Activated B cell treated with CpG ODN at 0.5 μM for 24 hours (primary cell): ENCODE data around the gene PHACTR2. TPM values are rescaled to one million over a fixed set of nuclear protein-coding genes. Genes with fewer than 3 reads are reported as not detected.

ENCODE experiments used
- ATAC-seq: fragments of 200-7000 bp; cut with Tn5 transposase; one replicate; pipeline ENCODE4 v1.10.0; 2021; ENCODE audit warnings: low read depth, mild to moderate bottlenecking, moderate library complexity
- CTCF ChIA-PET: fragments of 350-600 bp; sonication (Branson Sonifier 250); formaldehyde crosslinking; loops from one replicate; lab custom pipeline; 2021; ENCODE audit warnings: antibody characterized with exemption; lab: Charles Lee
- POLR2A ChIA-PET: fragments of 350-600 bp; sonication (Branson Sonifier 250); formaldehyde crosslinking; loops from one replicate; lab custom pipeline; 2021; ENCODE audit warnings: antibody characterized with exemption; lab: Charles Lee
- DNase-seq: peaks from one replicate; pipeline ENCODE4 v3.0.0; 2022
- H3K27ac Mint-ChIP-seq: one replicate; pipeline ENCODE4 v1.8.0; 2020; ENCODE audit warnings: mixed read lengths
- H3K27me3 Mint-ChIP-seq: one replicate; pipeline ENCODE4 v1.8.0; 2021; ENCODE audit warnings: mixed read lengths
- H3K36me3 Mint-ChIP-seq: one replicate; pipeline ENCODE4 v1.8.0; 2021; ENCODE audit warnings: low read depth, mixed read lengths
- H3K4me1 Mint-ChIP-seq: one replicate; pipeline ENCODE4 v1.8.0; 2021; ENCODE audit warnings: mixed read lengths
- H3K4me3 Mint-ChIP-seq: one replicate; pipeline ENCODE4 v1.8.0; 2020; ENCODE audit warnings: mild to moderate bottlenecking, mixed read lengths
- H3K9me3 Mint-ChIP-seq: one replicate; pipeline ENCODE4 v1.8.0; 2020; ENCODE audit warnings: mixed read lengths
- intact Hi-C: fragments of 100-400 bp; cut with micrococcal nuclease; formaldehyde crosslinking; loops from one replicate; pipeline ENCODE4 v1.15.1; 2024
- total RNA-seq: library from RNA; stranded (reverse); gene quantifications from 2 replicates; pipeline ENCODE4 v1.2.3, GENCODE V29; 2022
- TF ChIP-seq, protein P1 (sequence below): fragments of 200-600 bp; IDR thresholded peaks from one replicate; pipeline ENCODE4 v1.8.0; 2022; ENCODE audit warnings: antibody characterized with exemption, mild to moderate bottlenecking

Gene PHACTR2
- total RNA-seq, 1 donor from 2014 or later: 11.7 TPM

DNA sequence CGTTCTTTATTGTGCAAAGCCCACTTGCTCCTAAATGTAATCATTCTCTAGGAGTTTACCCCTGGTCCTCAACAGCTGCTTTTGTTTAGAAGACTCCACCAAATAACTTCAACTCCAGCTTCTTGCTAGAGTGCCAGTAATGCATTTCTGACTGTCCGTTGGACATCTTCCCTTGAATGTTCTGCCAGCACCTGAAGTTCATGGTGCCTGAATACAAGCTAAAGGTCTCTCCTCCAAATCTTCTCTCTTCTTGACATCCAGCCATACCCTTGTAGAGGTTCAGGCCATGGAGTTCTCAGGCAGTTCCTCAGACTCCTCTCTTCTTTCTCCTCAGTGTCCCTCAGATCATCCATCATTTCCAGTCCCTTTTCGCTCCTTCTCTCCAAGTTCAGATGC is 21.7 kb downstream of the PHACTR2 start:
- CTCF ChIA-PET: no interaction called here
- H3K27ac Mint-ChIP-seq: no peak overlapping the region

DNA sequence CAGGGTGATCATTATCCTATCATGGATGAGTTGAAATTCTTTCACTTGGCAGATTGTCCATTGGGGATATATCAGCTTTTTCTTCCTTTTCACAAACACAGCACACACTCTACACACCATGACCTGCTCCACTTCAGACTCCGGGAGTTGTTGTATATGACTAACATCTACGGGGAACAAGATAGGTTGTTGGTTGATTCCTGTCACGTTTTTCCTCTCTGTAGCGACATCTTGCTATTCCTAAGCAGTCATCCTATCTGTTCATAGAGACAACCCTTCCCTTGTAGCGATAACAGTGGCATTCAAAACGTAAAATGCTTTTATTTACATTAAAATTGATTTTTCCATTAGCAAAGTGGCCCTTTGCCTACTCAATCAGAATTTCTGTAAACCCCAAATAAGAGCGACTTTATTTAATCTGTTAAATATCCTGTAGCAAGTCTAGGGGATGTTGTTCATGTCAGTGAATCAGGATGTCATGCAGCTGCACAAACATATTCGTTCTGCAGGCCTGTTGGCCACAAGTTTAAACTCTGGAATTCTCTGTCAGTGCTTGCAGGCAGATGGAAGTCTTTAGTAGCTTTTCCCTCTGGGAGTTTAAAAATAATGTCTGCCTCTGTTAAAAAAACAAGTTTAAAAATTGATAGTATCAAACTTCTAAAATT is 23.1 kb downstream of the PHACTR2 start:
- Mint-ChIP-seq H3K27ac (no peak overlapping the region), H3K36me3 (no peaks in the 10 kb centered on the region), H3K4me1 (peaks cover 4% of the 10 kb centered on the region), H3K9me3 (no peaks in the 10 kb centered on the region), H3K27me3 (no peaks in the 10 kb centered on the region), H3K4me3 (no peak overlapping the region)
- POLR2A ChIA-PET: no interaction called here
- CTCF ChIA-PET: no interaction called here
- no peak for DNase-seq
- no peak for ATAC-seq
- TF ChIP-seq, protein P1, sequence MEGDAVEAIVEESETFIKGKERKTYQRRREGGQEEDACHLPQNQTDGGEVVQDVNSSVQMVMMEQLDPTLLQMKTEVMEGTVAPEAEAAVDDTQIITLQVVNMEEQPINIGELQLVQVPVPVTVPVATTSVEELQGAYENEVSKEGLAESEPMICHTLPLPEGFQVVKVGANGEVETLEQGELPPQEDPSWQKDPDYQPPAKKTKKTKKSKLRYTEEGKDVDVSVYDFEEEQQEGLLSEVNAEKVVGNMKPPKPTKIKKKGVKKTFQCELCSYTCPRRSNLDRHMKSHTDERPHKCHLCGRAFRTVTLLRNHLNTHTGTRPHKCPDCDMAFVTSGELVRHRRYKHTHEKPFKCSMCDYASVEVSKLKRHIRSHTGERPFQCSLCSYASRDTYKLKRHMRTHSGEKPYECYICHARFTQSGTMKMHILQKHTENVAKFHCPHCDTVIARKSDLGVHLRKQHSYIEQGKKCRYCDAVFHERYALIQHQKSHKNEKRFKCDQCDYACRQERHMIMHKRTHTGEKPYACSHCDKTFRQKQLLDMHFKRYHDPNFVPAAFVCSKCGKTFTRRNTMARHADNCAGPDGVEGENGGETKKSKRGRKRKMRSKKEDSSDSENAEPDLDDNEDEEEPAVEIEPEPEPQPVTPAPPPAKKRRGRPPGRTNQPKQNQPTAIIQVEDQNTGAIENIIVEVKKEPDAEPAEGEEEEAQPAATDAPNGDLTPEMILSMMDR: no peak
- intact Hi-C loops: no loop called here

More for the DNA sequence above, 21.7 kb downstream of the PHACTR2 start:
- H3K36me3 Mint-ChIP-seq: no peaks in the 10 kb centered on the region
- TF ChIP-seq, protein P1: no peak
- no peak for ATAC-seq
- DNase-seq: no peak
- intact Hi-C loops: no loop called here
- H3K27me3 Mint-ChIP-seq: no peaks in the 10 kb centered on the region
- H3K4me3 Mint-ChIP-seq: no peak overlapping the region
- POLR2A ChIA-PET: no interaction called here
- H3K4me1 Mint-ChIP-seq: peaks cover 4% of the 10 kb centered on the region
- H3K9me3 Mint-ChIP-seq: no peaks in the 10 kb centered on the region

GRCh38 chr6:143701349-143702234 is 23.8 kb downstream of the PHACTR2 start:
- intact Hi-C loops: no loop called here
- Mint-ChIP-seq H3K27me3 (no peaks in the 10 kb centered on the region), H3K4me3 (no peak overlapping the region), H3K27ac (no peak overlapping the region), H3K36me3 (no peaks in the 10 kb centered on the region), H3K9me3 (no peaks in the 10 kb centered on the region), H3K4me1 (peaks cover 4% of the 10 kb centered on the region)
- no peak for DNase-seq
- ATAC-seq: no peak
- ChIA-PET CTCF (no interaction called here), POLR2A (no interaction called here)
- TF ChIP-seq, protein P1: no peak

GRCh38 chr6:143705569-143705968 is 27.8 kb downstream of the PHACTR2 start:
- Mint-ChIP-seq H3K27ac (no peak overlapping the region), H3K27me3 (peaks cover 2% of the 10 kb centered on the region), H3K4me1 (peaks cover 9% of the 10 kb centered on the region), H3K4me3 (no peak overlapping the region), H3K9me3 (peaks cover 3% of the 10 kb centered on the region), H3K36me3 (no peaks in the 10 kb centered on the region)
- POLR2A ChIA-PET: no interaction called here
- ATAC-seq: no peak
- DNase-seq: no peak
- CTCF ChIA-PET: no interaction called here
- TF ChIP-seq, protein P1: no peak
- intact Hi-C loops: no loop called here

- intact Hi-C loops: no loop called here
- no peak overlapping the region for H3K4me3 Mint-ChIP-seq
- POLR2A ChIA-PET: no interaction called here
These were observed 29.9 kb downstream of the PHACTR2 start for GRCh38 chr6:143707697-143708096.

More at GRCh38 chr6:143707697-143708096, 29.9 kb downstream of the PHACTR2 start:
- TF ChIP-seq, protein P1: no peak
- ATAC-seq: no peak
- CTCF ChIA-PET: no interaction called here
- DNase-seq: no peak
- H3K9me3 Mint-ChIP-seq: peaks cover 3% of the 10 kb centered on the region
- peaks cover 2% of the 10 kb centered on the region for H3K27me3 Mint-ChIP-seq
- no peaks in the 10 kb centered on the region for H3K36me3 Mint-ChIP-seq
- H3K4me1 Mint-ChIP-seq: peaks cover 9% of the 10 kb centered on the region
- no peak overlapping the region for H3K27ac Mint-ChIP-seq
